K562 (cell line): Measurements from ENCODE around the gene TRIM24. TPM values are rescaled to one million over a fixed set of nuclear protein-coding genes. Genes with fewer than 3 reads are reported as not detected.
A peak's percentile ranks its signal among the peaks of the same experiment; 100 is the strongest.

Experiments
- BCOR ChIP-seq: fragments of 450-650 bp; IDR thresholded peaks from 2 replicates; pipeline ENCODE4 v1.6.1; 2016
- CTCF ChIP-seq, 3 experiments: IDR thresholded peaks in 2 of 3; conservative IDR thresholded peaks in 1 of 3; 2 replicates each; pipeline ENCODE4 v1.5.1; 2011 to 2012; ENCODE audit warnings: low read length in 3 of 3, mild to moderate bottlenecking in 3 of 3, control low read depth in 2 of 3, improper control_type of control experiment in 1 of 3, inconsistent platforms in 1 of 3, low read depth in 1 of 3, mixed read lengths in 1 of 3, moderate library complexity in 1 of 3; ENCODE audit not compliant: insufficient read depth in 2 of 3
- ELF1 ChIP-seq: fragments of 200-800 bp; sonication (Bioruptor generic); IDR thresholded peaks from 2 replicates; pipeline ENCODE4 v1.6.1; 2016; ENCODE audit warnings: missing genetic modification characterization, missing compliant biosample characterization
- FOXA3 ChIP-seq, 2 experiments: fragments of 450-650 bp in 1 of 2; sonication (generic) in 1 of 2; formaldehyde crosslinking; IDR thresholded peaks in 1 of 2; conservative IDR thresholded peaks in 1 of 2; 2 replicates each; pipeline versions ENCODE4 v1.4.0 to v1.8.0; 2020 to 2022; ENCODE audit warnings: mild to moderate bottlenecking in 2 of 2, missing genetic modification reagents in 1 of 2
- FOXP1 ChIP-seq: sonication (generic); formaldehyde crosslinking; IDR thresholded peaks from 2 replicates; pipeline ENCODE4 v1.8.0; 2022; ENCODE audit warnings: mild to moderate bottlenecking, missing genetic modification reagents
- HDAC1 ChIP-seq, 2 experiments: fragments of 450-650 bp; IDR thresholded peaks; 2 replicates each; pipeline ENCODE4 v1.6.1; 2016 to 2017; ENCODE audit warnings: inconsistent platforms in 1 of 2, mild to moderate bottlenecking in 1 of 2, moderate library complexity in 1 of 2
- JUND ChIP-seq, 2 experiments: IDR thresholded peaks; 2 replicates in 1 of 2; 3 replicates in 1 of 2; pipeline ENCODE4 v1.6.1; 2011; ENCODE audit warnings: borderline replicate concordance in 2 of 2, low read depth in 2 of 2, low read length in 2 of 2, improper control_type of control experiment in 1 of 2, missing biosample characterization in 1 of 2, missing genetic modification characterization in 1 of 2, missing genetic modification reagents in 1 of 2
- KAT8 ChIP-seq: fragments of 450-650 bp; IDR thresholded peaks from 2 replicates; pipeline ENCODE4 v1.6.1; 2016; ENCODE audit warnings: low read depth, mild to moderate bottlenecking
- PCBP1 ChIP-seq: fragments of 200-400 bp; formaldehyde crosslinking; IDR thresholded peaks from 2 replicates; pipeline ENCODE4 v1.6.1; 2018; ENCODE audit warnings: mild to moderate bottlenecking, low read depth, low read length; ENCODE audit not compliant: poor library complexity, severe bottlenecking
- POLR2B ChIP-seq: fragments of 450-650 bp; IDR thresholded peaks from 2 replicates; pipeline ENCODE4 v1.6.1; 2018; ENCODE audit warnings: low read depth; ENCODE audit not compliant: partially characterized antibody
- RUNX1 ChIP-seq: sonication (generic); IDR thresholded peaks from 2 replicates; pipeline ENCODE4 v1.6.1; 2016; ENCODE audit warnings: antibody characterized with exemption, low read depth
- SMAD3 ChIP-seq: fragments of 450-650 bp; formaldehyde crosslinking; conservative IDR thresholded peaks from 2 replicates; pipeline ENCODE4 v1.4.0; 2020; ENCODE audit warnings: mild to moderate bottlenecking
- TAF7 ChIP-seq: fragments of 450-650 bp; IDR thresholded peaks from 2 replicates; pipeline ENCODE4 v1.6.1; 2016; ENCODE audit warnings: missing genetic modification characterization, missing compliant biosample characterization
- ZFP36 ChIP-seq: fragments of 150-350 bp; IDR thresholded peaks from 2 replicates; pipeline ENCODE4 v1.6.1; 2018; ENCODE audit warnings: low read length, low read depth; ENCODE audit not compliant: partially characterized antibody
- ZNF165 ChIP-seq: fragments of 250-450 bp; sonication (Bioruptor Pico); IDR thresholded peaks from 2 replicates; pipeline ENCODE4 v1.4.0; 2020; ENCODE audit warnings: borderline replicate concordance
- ZNF668 ChIP-seq: fragments of 250-450 bp; sonication (Bioruptor Pico); IDR thresholded peaks from 2 replicates; pipeline ENCODE4 v1.8.0; 2022; ENCODE audit warnings: mild to moderate bottlenecking, inconsistent platforms
- ZNF717 ChIP-seq: fragments of 250-450 bp; sonication (Bioruptor Pico); IDR thresholded peaks from 2 replicates; pipeline ENCODE4 v1.5.0; 2021
- polyA plus RNA-seq, 8 experiments: library from polyadenylated mRNA; depleted of rRNA in 4 of 8; stranded (reverse) in 5 of 8; unstranded in 3 of 8; fragments of >200 nt; fragmentation: Nextera tagmentation in 2 of 8; fragmentation: Illumina TruSeq in 1 of 8; extraction: Ambion mirVana in 2 of 8; extraction: Trizol in 1 of 8; gene quantifications; 2 replicates each; pipeline versions ENCODE4 v1.2.1 to v1.2.3, GENCODE V29; 2011 to 2014; ENCODE audit warnings: inconsistent platforms in 1 of 8, missing spikeins in 1 of 8
- total RNA-seq, 7 experiments: library from RNA; depleted of rRNA in 6 of 7; stranded (reverse); fragments of >200 nt in 6 of 7; fragmentation: Illumina TruSeq in 2 of 7; extraction: Trizol in 2 of 7; gene quantifications; 2 replicates each; pipeline versions ENCODE4 v1.2.1 to v1.2.3, GENCODE V29; 2011 to 2021; ENCODE audit warnings: low replicate concordance in 1 of 7
- TF ChIP-seq, protein P1 (sequence below), 2 experiments: IDR thresholded peaks in 1 of 2; conservative IDR thresholded peaks in 1 of 2; 2 replicates each; pipeline ENCODE4 v1.6.1; 2016; ENCODE audit warnings: low read depth in 2 of 2, mild to moderate bottlenecking in 1 of 2, missing compliant biosample characterization in 1 of 2, missing genetic modification characterization in 1 of 2, moderate library complexity in 1 of 2
- TF ChIP-seq, protein P2 (sequence below), 2 experiments: fragments of 450-650 bp in 1 of 2; IDR thresholded peaks; 2 replicates each; pipeline ENCODE4 v1.6.1; 2011 to 2017; ENCODE audit warnings: low read depth in 2 of 2, antibody characterized with exemption in 1 of 2, borderline replicate concordance in 1 of 2, low read length in 1 of 2, mild to moderate bottlenecking in 1 of 2, mixed read lengths in 1 of 2; ENCODE audit not compliant: control insufficient read depth in 1 of 2

The TRIM24 gene
- total and polyA plus RNA-seq, 9 of the 15 experiments (the other 6 are each of a cell fraction or from before 2014, with no cell fraction given) = 13.4 to 74.0 (median 41.7) TPM

DNA sequence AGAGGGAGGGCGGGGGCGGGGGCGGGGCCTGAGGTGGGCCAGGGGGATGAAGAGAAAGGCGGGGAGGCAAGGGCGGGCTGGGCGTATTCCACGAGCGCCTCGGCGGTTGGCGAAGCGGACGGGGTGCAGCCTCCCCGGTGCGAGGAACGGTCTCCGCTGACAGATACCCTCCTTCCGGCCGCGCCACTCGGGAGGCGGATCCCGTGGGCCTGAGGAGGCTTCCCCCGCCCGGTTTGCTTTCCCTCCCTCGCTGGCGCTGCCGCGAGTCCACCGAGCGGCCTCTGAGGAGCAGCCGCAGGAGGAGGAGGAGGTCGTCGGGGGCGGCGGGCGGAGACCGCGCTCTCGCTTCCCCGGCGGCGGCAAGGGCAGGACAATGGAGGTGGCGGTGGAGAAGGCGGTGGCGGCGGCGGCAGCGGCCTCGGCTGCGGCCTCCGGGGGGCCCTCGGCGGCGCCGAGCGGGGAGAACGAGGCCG is at the start of gene TRIM24 (continued):
- TF ChIP-seq RUNX1 = 0 out of 2 replicates have a peak, but pooled peaks have one; percentile 67
- TF ChIP-seq TAF7 = peak; percentile 46; the same call in 1 of the 2 replicates
- peak; percentile 96 for TF ChIP-seq FOXP1 (CRISPR knock-in tag)
- TF ChIP-seq ZNF717 (CRISPR knock-in tag) = no peak
- 0 out of 2 replicates have a peak, but pooled peaks have one; percentile 49 for TF ChIP-seq ZNF668 (CRISPR knock-in tag)
- 0 out of 6 replicates have a peak, but pooled peaks of 2 of the 3 experiments have one; percentile 3 to 18 for TF ChIP-seq CTCF (IDR thresholded peaks at IDR 0.05 in 2 of 3, conservative IDR thresholded peaks at IDR 0.05 in 1 of 3; ENCODE audit: insufficient read depth in 2 of 3, low read depth in 1 of 3, low read length in 3 of 3)
- TF ChIP-seq, protein P1, sequence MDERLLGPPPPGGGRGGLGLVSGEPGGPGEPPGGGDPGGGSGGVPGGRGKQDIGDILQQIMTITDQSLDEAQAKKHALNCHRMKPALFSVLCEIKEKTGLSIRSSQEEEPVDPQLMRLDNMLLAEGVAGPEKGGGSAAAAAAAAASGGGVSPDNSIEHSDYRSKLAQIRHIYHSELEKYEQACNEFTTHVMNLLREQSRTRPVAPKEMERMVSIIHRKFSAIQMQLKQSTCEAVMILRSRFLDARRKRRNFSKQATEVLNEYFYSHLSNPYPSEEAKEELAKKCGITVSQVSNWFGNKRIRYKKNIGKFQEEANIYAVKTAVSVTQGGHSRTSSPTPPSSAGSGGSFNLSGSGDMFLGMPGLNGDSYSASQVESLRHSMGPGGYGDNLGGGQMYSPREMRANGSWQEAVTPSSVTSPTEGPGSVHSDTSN (CRISPR knock-in tag; IDR thresholded peaks at IDR 0.05; ENCODE audit: low read depth) = 0 out of 2 replicates have a peak, but pooled peaks have one; percentile 16
- TF ChIP-seq, protein P1 (tag; conservative IDR thresholded peaks at IDR 0.05; ENCODE audit: low read depth) = no peak
- no peak for TF ChIP-seq ZNF165 (CRISPR knock-in tag)
- 0 out of 2 replicates have a peak, but pooled peaks have one; percentile 6 for TF ChIP-seq ELF1 (tag)
- peak in 1 of 2 experiments; percentile 82; a peak in 2 of 4 replicates for TF ChIP-seq HDAC1 (IDR thresholded peaks at IDR 0.05)
- TF ChIP-seq JUND (IDR thresholded peaks at IDR 0.05; ENCODE audit: borderline replicate concordance, low read depth, low read length) = peak; percentile 40; the same call in 1 of the 2 replicates
- TF ChIP-seq JUND (tag; IDR thresholded peaks at IDR 0.05; ENCODE audit: borderline replicate concordance, low read depth, low read length) = no peak; the same call in 2 of the 3 replicates
- TF ChIP-seq POLR2B = peak; percentile 92
- TF ChIP-seq, protein P2, sequence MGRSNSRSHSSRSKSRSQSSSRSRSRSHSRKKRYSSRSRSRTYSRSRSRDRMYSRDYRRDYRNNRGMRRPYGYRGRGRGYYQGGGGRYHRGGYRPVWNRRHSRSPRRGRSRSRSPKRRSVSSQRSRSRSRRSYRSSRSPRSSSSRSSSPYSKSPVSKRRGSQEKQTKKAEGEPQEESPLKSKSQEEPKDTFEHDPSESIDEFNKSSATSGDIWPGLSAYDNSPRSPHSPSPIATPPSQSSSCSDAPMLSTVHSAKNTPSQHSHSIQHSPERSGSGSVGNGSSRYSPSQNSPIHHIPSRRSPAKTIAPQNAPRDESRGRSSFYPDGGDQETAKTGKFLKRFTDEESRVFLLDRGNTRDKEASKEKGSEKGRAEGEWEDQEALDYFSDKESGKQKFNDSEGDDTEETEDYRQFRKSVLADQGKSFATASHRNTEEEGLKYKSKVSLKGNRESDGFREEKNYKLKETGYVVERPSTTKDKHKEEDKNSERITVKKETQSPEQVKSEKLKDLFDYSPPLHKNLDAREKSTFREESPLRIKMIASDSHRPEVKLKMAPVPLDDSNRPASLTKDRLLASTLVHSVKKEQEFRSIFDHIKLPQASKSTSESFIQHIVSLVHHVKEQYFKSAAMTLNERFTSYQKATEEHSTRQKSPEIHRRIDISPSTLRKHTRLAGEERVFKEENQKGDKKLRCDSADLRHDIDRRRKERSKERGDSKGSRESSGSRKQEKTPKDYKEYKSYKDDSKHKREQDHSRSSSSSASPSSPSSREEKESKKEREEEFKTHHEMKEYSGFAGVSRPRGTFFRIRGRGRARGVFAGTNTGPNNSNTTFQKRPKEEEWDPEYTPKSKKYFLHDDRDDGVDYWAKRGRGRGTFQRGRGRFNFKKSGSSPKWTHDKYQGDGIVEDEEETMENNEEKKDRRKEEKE (IDR thresholded peaks at IDR 0.05; ENCODE audit: borderline replicate concordance in 1 of 2, control insufficient read depth in 1 of 2, low read depth in 2 of 2, low read length in 1 of 2) = 0 out of 4 replicates have a peak, but pooled peaks of 1 of the 2 experiments have one; percentile 70
- peak; percentile 49; the same call in 1 of the 2 replicates for TF ChIP-seq BCOR
- TF ChIP-seq ZFP36 = peak; percentile 32
- no peak for TF ChIP-seq KAT8
- TF ChIP-seq PCBP1 = peak; percentile 81
- peak; percentile 62; the same call in 1 of the 2 replicates for TF ChIP-seq SMAD3 (CRISPR knock-in tag)
- TF ChIP-seq FOXA3 (CRISPR knock-in tag; conservative IDR thresholded peaks at IDR 0.05 in 1 of 2, IDR thresholded peaks at IDR 0.05 in 1 of 2) = peak in 1 of 2 experiments; percentile 69; a peak in 1 of 4 replicates
